Right kidney (tissue), 1 donor: ENCODE measurements around the gene TP53.
"Not testable (repeated sequence)": the region's sequence is repeated elsewhere in the genome, so short reads cannot be mapped to it uniquely, and the experiment has no call there.

Source experiments
- DNase-seq: peaks from one replicate; pipeline ENCODE4 v3.0.0-alpha.2; 2016

TP53 gene

GRCh38 chr17:7677388-7678067 is 9.8 kb downstream of the TP53 start:
- DNase-seq: no peak

- no peak for DNase-seq
These were observed 10.8 kb downstream of the TP53 start for GRCh38 chr17:7676533-7676932.

- DNase-seq: no peak
These were observed 12.4 kb downstream of the TP53 start for GRCh38 chr17:7674934-7675333.

GRCh38 chr17:7673239-7673638 is 14.1 kb downstream of the TP53 start:
- DNase-seq: no peak

- DNase-seq: no peak
These were observed 18.8 kb downstream of the TP53 start for GRCh38 chr17:7668482-7668881.

GRCh38 chr17:7667656-7668406 is 19.5 kb downstream of the TP53 start:
- no peak for DNase-seq

- peak; percentile 45 for DNase-seq
These were observed 30.2 kb downstream of the TP53 start for GRCh38 chr17:7656958-7657609.

GRCh38 chr17:7655541-7655840 is 31.8 kb downstream of the TP53 start:
- no peak for DNase-seq

- DNase-seq: no peak
These were observed 32.3 kb downstream of the TP53 start for GRCh38 chr17:7654832-7655540.

GRCh38 chr17:7652388-7653356 is 34.6 kb downstream of the TP53 start:
- DNase-seq: no peak

GRCh38 chr17:7651665-7652387 is 35.5 kb downstream of the TP53 start:
- DNase-seq: peak; percentile 70

- DNase-seq: peak; percentile 27
These were observed 36.1 kb downstream of the TP53 start for GRCh38 chr17:7651097-7651664.

- peak; percentile 67 for DNase-seq
These were observed 36.7 kb downstream of the TP53 start, which contains the start of gene ATP1B2 for GRCh38 chr17:7650509-7651096. Gene ATP1B2, plus strand, starts transcription at chr17:7650926. Its CDS starts 593 bp downstream, at chr17:7651519.

- DNase-seq: no peak
These were observed 40.3 kb downstream of the TP53 start for GRCh38 chr17:7647018-7647417.

GRCh38 chr17:7646457-7646856 is 40.8 kb downstream of the TP53 start:
- no peak for DNase-seq

GRCh38 chr17:7644775-7645174 is 42.5 kb downstream of the TP53 start:
- DNase-seq: no peak

GRCh38 chr17:7641635-7642034 is 45.7 kb downstream of the TP53 start:
- not testable (repeated sequence) for DNase-seq

- no peak for DNase-seq
These were observed 46.5 kb downstream of the TP53 start for GRCh38 chr17:7640783-7641182.

GRCh38 chr17:7636163-7636562 is 51.1 kb downstream of the TP53 start:
- no peak for DNase-seq

- peak; percentile 49 for DNase-seq
These were observed 52.9 kb downstream of the TP53 start for GRCh38 chr17:7634384-7634783.
